TTC549 (cell line): ENCODE results near the gene DNAH8.
"Not testable (repeated sequence)": the region's sequence is repeated elsewhere in the genome, so short reads cannot be mapped to it uniquely, and the experiment has no call there.

Experiments
- FAIRE-seq: peaks from 2 replicates; lab custom pipeline; 2012; peaks lifted over from hg19 to GRCh38; lab: Jason Lieb, UNC

Gene DNAH8

GRCh38 chr6:38749473-38749872, 34.4 kb downstream of the DNAH8 start:
- no peak for FAIRE-seq

GRCh38 chr6:38750968-38751615, 36.0 kb downstream of the DNAH8 start:
- no peak for FAIRE-seq

GRCh38 chr6:38753707-38754106, 38.6 kb downstream of the DNAH8 start:
- no peak for FAIRE-seq

- FAIRE-seq, result no peak
Measured at GRCh38 chr6:38755207-38755606, 40.1 kb downstream of the DNAH8 start.

- FAIRE-seq, result no peak
Measured at GRCh38 chr6:38755874-38756273, 40.8 kb downstream of the DNAH8 start.

- FAIRE-seq, result no peak
Measured at GRCh38 chr6:38760097-38760496, 45.0 kb downstream of the DNAH8 start.

- no peak for FAIRE-seq
Measured at GRCh38 chr6:38762848-38763247, 47.7 kb downstream of the DNAH8 start.

- no peak for FAIRE-seq
Measured at GRCh38 chr6:38767560-38767959, 52.4 kb downstream of the DNAH8 start.

- no peak for FAIRE-seq
Measured at GRCh38 chr6:38773338-38773737, 58.2 kb downstream of the DNAH8 start.

GRCh38 chr6:38774929-38775707, 60.0 kb downstream of the DNAH8 start:
- no peak for FAIRE-seq

GRCh38 chr6:38775870-38776269, 60.8 kb downstream of the DNAH8 start:
- no peak for FAIRE-seq

GRCh38 chr6:38776515-38776914, 61.4 kb downstream of the DNAH8 start:
- no peak for FAIRE-seq

- no peak for FAIRE-seq
Measured at GRCh38 chr6:38779310-38780062, 64.4 kb downstream of the DNAH8 start.

GRCh38 chr6:38782616-38783015, 67.5 kb downstream of the DNAH8 start:
- no peak for FAIRE-seq

- no peak for FAIRE-seq
Measured at GRCh38 chr6:38783443-38784228, 68.5 kb downstream of the DNAH8 start.

GRCh38 chr6:38784506-38785235, 69.6 kb downstream of the DNAH8 start:
- FAIRE-seq, result no peak

GRCh38 chr6:38786486-38786885, 71.4 kb downstream of the DNAH8 start:
- no peak for FAIRE-seq

GRCh38 chr6:38789256-38789655, 74.1 kb downstream of the DNAH8 start:
- no peak for FAIRE-seq

- FAIRE-seq, result no peak
Measured at GRCh38 chr6:38792356-38792755, 77.2 kb downstream of the DNAH8 start.

- no peak for FAIRE-seq
Measured at GRCh38 chr6:38794682-38795081, 79.6 kb downstream of the DNAH8 start.

- no peak for FAIRE-seq
Measured at GRCh38 chr6:38796006-38796405, 80.9 kb downstream of the DNAH8 start.

GRCh38 chr6:38796437-38796836, 81.3 kb downstream of the DNAH8 start:
- not testable (repeated sequence) for FAIRE-seq
